Urothelium cell line (cell line): ENCODE measurements around the gene NXNL1.
"Not testable (repeated sequence)": the region's sequence is repeated elsewhere in the genome, so short reads cannot be mapped to it uniquely, and the experiment has no call there.

ENCODE experiments used
- DNase-seq: peaks from one replicate; pipeline ENCODE4 v3.0.0; 2011; ENCODE audit warnings: low spot score, mixed read lengths
- FAIRE-seq: peaks from 2 replicates; lab custom pipeline; 2011; peaks lifted over from hg19 to GRCh38; lab: Jason Lieb, UNC

The NXNL1 gene

DNA sequence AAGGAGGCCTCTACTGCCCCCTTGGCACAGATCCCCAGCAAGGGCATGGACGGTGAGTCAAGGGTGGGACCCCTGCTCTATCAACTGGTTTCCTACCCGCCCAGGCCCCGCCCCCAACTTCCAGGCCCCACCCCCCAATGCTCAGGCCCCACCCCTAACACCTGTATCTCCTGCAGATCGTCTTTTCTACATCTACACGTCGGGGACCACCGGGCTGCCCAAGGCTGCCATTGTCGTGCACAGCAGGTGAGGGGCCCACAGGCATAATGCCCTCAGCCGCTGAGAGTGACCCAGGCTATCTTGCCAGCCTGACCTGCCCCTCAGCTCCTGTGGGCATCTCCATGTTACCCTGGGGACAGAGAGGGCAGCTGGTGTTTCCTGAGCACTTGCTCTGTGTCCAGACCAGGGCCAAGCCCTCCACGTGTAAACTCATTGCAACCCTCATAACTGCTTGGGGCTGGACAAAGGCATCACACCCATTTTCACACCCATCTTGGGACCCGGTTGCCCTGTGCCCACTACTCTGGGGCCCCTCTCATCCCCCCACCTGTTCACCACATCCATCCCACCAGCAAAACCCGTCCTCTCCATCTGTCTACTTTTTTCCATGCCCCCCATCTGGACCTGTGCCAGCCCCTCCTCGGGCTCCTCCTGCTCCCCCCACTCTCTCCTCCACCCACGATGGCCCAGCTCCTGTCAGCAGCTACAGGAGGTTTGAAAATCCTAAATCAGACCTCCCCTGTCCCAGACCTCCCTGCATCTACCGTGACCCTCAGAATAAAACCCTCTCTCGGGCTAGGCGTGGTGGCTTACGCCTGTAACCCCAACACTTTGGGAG, 26.8 kb upstream of the NXNL1 start:
- no peak for FAIRE-seq
- DNase-seq = no peak

DNA sequence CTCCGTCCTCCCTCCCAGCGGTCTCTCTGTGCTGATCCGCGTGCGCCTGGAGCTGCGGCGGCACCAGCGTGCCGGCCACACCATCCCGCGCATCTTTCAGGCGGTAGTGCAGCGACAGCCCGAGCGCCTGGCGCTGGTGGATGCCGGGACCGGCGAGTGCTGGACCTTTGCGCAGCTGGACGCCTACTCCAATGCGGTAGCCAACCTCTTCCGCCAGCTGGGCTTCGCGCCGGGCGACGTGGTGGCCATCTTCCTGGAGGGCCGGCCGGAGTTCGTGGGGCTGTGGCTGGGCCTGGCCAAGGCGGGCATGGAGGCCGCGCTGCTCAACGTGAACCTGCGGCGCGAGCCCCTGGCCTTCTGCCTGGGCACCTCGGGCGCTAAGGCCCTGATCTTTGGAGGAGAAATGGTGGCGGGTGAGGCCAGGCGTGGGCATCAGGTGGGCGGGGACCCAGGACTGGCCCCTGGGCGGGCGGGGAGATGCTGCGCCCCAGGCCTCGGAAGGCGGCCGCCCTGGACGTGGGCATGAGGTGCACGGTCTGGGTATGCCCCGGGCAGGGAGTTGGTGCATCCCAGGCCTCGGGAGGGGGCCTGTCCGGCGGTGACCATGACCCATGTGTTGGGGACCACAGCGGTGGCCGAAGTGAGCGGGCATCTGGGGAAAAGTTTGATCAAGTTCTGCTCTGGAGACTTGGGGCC, 26.0 kb upstream of the NXNL1 start:
- DNase-seq = no peak
- no peak for FAIRE-seq

DNA sequence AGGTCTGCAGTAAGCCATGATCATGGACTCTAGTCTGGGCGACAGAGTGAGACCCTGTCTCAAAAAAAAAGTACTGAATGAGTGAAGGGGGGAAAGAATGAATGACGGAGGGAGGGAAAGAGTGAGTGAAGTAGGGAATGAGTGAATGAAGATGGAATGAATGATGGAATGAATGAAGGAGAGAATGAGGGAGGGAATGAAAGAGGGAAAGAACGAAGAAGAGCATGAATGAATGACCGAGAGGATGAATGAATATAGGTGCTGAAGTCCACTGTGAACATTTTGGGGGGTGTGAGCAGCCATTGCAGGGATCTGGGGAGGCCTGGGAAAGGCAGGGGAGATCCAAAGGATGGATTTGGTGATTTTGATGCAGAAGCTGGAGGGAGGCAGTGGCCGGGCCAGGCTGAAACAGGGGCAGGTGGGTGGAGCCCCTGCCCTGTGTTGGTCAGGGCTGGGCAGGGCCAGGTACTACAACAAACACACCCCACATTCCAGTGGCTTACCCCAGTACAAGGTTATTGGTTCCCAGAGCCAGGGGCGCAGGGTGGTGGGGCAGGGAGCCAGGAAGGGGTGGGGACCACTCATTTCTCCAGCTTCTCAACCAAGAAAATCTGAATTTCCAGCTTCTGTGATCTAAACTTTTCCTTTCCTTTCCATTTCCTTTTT, 23.9 kb upstream of the NXNL1 start:
- FAIRE-seq = no peak
- DNase-seq = no peak

DNA sequence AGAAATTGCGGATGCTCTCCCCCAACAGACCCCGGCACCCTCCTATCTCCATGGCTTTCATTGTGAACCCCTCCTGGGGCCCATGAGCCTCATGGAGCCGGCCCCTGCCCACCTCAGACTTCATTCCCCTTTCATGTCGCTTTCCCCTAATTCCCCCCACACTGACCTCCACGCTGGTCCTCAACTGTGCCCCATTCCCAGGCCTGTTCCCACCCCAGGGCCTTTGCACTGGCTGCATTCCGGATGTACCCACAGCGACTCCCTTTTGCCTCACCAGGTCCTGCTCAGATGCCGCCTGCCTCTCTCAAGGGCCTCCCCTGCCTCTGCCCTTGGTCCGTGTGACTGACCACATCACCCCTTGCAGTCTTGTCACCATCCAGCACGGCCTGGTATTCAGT, 22.9 kb upstream of the NXNL1 start:
- no peak for FAIRE-seq
- DNase-seq = no peak

DNA sequence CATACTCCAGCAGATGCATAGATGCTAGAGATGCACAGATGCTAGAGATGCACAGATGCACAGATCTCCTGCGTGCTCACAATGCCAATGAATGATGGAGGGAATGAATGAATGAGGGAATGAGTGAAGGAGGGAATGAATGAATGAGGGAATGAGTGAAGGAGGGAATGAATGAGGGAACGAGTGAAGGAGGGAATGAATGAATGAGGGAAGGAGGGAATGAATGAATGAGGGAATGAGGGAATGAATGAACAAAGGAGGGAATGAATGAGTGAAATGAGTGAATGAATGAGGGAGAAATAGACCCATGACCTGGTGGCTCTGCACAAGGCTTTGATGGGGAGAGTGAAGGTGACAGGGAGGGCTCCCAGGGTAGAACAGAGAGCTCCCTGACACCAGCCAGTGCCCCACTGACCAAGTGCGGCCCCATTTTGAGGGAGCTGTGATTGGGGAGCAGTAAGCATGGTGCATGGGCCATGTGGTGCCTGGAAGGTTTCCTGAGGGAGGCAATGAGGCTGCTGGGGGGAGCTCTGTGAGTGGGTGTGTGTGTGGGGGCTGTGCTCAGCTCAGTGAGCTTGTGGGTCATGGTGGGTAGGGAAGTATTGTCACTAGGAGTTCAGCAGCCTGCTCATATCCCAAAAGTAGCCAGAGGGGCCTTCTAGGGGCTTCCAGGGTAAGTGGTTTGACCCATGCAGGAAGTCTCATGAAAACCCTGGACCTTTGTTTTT, 22.3 kb upstream of the NXNL1 start:
- FAIRE-seq (no peak), DNase-seq (no peak)

DNA sequence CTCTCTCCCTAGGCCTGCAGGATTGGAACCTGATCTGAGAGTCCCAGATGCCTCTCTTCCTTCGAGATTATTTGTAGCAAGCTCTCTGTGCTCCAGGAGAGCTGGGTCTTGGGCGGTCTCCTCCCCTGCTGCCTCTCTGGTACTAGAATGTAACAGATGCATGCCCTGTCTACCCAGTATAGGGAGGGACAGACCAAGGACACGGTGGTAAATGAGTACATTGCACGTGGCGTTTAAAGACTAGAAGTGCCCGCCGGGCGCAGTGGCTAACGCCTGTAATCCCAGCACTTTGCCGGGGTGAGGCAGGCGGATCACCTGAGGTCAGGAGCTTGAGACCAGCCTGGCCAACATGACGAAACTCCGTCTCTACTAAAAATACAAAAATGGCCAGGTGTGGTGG, 21.3 kb upstream of the NXNL1 start:
- FAIRE-seq (no peak), DNase-seq (no peak)

DNA sequence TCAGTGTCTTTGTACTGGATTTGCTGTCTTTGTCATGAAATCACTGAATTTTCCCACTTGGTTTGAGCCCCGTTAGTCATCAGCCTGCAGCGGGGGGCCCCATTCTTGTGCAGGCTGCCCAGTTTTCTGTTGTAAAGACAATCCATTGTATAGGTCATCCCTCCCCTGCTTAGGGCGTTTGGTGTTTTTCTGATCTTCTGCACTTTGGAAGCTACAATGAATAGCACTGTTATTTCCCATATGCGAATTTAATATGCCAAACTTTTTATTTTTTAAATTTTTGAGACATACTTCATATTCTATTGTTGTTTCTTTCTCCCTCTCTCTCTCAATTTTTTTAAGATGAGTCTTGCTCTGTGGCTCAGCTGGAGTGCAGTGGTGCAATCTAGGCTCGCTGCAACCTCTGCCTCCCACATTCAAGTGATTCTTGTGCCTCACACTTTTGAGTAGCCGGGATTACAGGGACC, 18.6 kb upstream of the NXNL1 start:
- no peak for FAIRE-seq
- no peak for DNase-seq

DNA sequence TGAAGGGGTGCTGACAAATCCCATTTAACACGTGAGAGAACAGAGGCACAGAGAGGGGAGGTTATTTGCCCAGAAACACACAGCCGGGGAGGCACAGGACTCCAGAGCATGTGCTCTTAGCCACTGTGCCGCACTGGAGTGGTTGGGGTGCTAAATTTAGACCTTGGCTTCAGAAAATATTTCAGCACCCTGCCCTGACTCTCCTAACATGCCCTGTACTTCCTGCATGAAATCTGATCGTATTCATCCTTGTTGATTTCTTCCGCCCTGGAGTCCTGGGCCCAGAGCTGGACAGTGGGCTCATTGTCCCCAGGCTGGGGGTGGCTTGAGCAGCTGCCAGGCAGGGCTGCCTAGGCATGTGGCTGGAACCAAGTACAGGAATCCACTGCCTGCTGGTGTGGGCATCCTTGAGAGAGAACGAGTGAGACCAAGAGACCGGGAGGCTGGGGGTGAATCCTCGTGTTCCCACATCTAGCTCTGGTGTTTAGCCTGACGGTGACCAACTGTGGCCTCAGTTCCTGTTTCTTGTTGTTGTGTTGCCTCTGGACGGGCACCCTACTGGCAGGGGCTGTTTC, 14.9 kb upstream of the NXNL1 start:
- no peak for FAIRE-seq
- peak; percentile 73 for DNase-seq

DNA sequence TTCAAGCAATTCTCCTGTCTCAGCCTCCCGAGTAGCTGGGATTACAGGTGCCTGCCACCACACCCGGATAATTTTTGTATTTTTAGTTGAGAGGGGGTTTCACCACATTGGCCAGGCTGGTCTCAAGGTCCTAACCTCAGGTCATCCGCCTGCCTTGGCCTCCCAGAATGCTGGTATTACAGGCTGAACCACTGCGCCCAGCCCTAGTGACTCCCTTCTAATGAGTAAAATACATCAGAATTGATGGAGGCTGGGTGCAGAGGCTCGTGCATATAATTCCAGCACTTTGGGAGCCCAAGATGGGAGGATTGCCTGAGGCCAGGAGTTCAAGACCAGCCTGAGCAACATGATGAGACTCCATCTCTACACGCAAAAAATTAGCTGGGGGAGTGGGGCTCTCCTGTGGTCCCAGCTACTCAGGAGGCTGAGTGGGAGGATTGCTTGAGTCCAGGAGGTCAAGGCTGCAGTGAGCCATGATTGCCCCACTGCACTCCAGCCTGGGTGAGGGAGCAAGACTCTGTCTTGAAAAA, 14.3 kb upstream of the NXNL1 start:
- FAIRE-seq = not testable (repeated sequence)

DNA sequence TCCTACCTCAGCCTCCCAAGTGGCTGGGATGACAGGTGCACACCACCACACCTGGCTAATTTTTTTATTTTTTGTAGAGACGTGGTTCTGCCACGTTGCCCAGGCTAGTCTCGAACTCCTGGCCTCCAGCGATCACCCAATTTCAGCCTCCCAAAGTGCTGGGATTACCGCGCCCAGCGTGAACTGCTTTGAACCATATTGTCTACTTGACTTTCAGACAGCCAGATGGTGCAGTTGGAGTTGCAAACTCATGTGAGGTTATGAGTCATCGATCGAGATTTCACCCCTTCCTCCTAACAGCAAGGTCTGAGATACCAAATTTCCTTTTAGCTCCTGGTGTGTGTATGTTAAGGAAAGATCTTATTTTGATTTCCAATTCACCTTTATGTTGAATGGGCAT, 12.3 kb upstream of the NXNL1 start:
- FAIRE-seq (no peak), DNase-seq (no peak)

More for the DNA sequence above, 14.3 kb upstream of the NXNL1 start:
- DNase-seq = not testable (repeated sequence)

DNA sequence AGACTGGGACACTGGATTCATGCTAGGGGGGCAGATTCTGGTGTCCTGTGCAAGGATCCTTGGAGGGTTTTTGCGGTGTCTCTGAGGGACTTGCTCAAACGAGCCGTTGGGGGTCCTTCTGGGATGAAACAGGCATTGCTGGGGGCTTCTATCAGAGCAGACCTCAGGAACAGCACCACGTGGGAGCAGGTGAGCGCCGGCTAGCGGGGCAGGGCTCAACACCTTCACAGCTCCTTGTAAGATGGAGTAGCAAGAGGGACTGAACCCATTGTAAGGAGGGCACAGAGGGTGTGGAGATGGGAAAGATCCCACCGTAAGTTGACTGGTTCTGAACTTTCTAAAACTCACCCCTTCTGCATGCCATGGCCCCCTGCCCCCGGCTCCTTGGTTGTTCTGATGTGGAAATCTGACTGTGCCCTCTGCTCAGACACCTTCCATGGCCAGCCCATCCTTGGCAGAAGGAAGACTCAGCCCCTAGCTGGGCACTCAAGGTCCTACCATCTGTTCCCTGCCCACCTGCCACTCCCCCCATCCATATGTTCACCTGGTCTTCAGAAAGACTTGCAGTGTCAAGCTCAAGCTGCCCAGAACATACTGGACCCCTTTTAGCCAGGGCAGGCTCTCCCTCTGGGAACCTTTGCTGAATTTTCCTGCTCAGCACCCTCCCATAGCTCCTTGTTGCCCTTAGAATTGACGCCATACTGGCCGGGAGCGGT, 10.8 kb upstream of the NXNL1 start:
- DNase-seq (no peak), FAIRE-seq (no peak)

DNA sequence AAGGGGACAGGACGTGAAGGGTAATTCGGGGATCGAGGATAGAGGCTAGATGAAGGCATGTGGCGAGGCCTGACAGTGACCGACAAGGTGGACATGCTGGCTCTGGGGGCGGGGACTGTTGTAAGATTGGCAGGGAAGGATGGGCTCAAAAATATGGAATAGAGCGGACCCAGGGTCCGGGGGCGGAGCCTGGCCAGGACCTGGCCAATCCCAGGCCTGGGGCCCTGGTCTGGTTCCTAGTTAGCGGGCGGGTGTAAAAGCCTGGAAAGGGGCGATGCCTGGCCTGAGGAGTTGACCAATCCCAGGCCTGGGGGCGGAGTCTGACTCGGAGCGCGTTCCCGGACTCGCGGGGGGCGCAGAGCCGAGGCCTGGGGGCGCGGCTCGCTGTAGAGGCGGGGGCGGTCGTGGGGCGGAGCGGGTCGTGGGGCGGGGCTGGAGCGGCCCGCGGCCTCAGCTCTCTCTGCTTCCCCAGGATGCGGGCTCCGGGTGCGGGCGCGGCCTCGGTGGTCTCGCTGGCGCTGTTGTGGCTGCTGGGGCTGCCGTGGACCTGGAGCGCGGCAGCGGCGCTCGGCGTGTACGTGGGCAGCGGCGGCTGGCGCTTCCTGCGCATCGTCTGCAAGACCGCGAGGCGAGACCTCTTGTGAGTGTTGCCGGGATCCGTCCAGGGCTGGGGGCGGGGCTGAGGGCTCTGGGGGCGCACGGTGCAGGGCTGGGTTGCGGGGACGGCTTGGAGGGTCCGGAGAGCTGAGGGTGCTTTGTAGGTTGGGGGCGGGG, 9.5 kb upstream of the NXNL1 start, which contains the start of gene SLC27A1:
Gene SLC27A1, plus strand, starts transcription at position 457 of the 774 bp plus-strand sequence. Its CDS starts 17 bp downstream, at position 474.
- FAIRE-seq (no peak), DNase-seq (peak; percentile 93)

DNA sequence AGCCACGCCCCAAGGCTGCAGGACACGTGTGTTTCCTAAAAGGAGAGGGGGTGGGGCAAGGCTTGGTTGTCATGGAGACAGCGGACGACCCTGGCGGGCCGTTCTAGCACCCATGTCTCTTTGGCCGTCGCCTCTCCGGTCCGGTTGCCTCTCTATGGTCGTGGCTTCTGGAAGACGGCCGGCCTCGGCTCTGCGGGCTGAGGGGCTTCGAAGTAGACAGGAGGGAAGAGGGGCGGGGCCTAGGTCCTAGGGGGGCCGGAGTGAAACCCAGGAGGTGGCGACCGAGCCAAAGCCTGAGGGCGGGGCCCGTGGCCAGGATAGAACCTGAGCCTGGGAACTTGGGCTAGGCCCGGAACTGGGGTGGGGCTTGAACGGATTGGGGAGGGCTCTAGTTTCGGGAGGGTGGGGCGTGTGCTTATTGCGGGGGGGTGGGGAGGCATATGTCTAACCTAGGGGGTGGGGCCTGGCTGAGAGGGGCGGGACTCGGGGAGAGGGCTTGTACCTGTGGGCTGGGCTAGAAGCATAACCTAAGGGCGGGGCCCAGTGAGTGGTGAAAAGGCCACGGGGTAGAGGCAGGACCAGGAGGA, 8.8 kb upstream of the NXNL1 start:
- DNase-seq (peak; percentile 86), FAIRE-seq (no peak)

DNA sequence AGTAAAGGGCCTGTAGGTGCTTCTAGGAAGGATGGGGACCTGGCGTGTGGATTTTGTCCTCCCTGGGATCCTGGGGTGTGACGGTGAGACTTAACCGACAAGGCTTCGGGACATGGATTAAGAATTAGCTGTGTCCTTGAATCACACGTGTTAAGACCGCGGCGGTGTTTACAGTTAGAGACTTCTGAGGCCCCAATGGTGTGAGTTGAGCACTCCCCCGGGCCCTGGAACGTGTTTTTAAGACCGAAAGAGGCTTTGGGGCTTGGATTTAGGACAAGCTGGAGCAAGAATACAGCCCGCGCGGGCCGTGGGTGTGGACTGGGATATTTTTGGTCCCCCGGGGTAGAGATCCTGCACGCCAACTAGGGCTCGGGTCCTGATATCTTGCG, 8.4 kb upstream of the NXNL1 start:
- DNase-seq (no peak), FAIRE-seq (no peak)

DNA sequence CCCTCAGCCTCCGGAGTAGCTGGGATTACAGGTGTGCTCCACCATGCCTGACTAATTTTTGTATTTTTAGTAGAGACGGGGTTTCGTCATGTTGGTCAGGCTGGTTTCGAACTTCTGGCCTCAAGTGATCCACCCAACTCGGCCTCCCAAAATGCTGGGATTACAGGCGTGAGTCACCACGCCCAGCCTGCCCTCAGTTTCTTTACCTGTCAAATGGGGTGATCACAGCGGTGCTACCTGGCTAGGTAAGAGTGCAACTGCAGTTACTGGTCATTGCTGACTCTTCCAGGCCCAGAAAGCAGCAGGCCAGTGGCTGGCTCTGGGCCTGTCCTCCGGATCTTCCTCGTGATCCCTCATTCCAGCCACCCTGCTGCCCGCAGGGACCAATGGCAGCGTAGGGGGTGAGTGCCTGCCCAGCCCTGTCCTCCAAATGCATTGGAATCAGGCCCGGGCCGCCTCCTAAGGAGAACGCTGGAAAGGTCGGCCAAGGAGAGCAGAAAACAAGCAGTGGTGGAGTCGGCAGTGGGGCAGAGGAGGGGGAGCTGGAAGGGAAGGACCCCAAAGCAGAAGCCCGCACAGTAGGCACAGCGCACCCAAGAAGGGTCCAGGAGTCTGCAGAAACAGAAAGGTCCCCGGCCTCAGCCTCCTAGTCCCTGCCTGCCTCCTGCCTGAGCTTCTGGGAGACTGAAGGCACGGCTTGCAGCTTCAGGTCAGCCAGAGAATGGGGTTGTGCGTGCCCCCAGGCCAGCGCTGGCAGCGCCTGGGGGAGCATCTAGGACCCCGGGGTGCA, 7.8 kb upstream of the NXNL1 start:
- no peak for FAIRE-seq
- DNase-seq = no peak

DNA sequence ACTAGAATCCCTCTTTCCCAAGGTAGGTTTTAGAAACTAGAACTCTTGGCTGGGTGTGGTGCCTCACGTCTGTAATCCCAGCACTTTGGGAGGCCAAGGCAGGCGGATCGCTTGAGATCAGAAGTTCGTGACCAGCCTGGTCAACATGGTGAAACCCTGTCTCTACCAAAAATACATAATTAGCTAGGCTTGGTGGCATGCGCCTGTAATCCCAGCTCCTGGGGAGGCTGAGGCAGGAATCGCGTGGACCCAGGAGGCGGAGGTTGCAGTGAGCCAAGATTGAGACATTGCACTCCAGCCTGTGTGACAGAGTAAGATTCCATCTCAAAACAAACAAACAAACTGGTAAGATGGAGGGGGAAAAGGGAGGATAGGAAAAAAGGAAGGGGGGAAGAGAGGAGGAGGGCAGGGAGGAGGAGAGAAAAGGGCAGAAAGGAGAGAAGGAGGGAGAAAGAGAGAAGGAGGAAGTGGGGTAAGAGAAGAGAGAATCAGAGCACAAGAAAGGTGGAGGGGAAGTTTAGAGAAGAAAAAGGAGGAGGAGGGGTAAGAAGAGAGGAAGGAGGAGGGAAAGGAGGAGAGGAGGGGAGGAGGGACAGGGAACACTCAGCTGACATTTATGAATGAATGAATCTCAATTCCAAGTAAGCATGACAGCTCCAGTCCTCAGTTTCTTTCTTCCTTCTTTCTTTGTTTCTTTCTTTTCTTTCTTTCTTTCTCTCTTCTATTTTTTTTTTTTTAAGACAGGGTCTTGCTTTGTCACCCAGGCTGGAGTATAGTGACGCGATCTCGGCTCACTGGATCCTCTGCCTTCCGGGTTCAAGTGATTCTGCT, 7.0 kb upstream of the NXNL1 start:
- DNase-seq (no peak), FAIRE-seq (no peak)

DNA sequence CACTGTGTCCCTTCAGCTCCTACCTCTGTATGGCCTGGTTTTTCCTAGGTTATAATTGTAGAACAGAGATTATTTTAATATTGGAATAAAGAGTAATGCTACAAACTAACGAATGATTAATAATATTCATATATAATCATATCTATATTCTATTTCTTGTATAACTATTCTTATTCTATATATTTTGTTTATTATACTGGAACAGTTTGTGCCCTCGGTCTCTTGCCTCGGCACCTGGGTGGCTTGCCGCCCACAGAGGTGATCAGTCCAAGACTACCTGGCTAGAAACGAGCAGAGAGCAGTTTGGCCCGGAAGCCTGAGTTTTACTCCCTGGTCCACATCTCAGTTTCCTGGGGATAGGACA, 5.7 kb upstream of the NXNL1 start:
- DNase-seq (no peak), FAIRE-seq (no peak)
